ENCODE data around the gene SHLD1.

The SHLD1 gene

DNA sequence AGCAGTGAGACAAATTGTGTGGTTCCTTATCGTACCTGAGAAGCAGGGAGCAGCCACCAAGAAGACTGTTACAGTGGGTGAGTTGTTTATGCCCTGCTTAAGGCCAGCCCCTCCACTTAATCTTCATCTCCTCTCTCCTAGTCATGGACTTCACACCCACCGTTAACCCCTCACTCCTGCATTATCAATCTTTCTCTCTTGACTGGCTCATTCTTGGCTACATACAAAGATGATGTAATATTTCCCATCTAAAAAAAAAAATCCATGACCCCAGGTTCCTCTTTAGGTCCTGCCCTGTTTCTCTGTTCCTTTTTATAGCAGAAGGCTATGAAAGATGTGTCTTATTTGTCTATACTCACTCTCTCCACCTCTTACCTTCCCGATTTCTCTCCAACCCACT, 72.4 kb downstream of the SHLD1 start:
- DNase-seq, result no peak

- no peak for DNase-seq
These were observed 75.0 kb downstream of the SHLD1 start for GRCh38 chr20:5825130-5825719.

- DNase-seq, result no peak
These were observed 77.1 kb downstream of the SHLD1 start for GRCh38 chr20:5827098-5827853.

GRCh38 chr20:5827861-5828260, 77.7 kb downstream of the SHLD1 start:
- no peak for DNase-seq

DNA sequence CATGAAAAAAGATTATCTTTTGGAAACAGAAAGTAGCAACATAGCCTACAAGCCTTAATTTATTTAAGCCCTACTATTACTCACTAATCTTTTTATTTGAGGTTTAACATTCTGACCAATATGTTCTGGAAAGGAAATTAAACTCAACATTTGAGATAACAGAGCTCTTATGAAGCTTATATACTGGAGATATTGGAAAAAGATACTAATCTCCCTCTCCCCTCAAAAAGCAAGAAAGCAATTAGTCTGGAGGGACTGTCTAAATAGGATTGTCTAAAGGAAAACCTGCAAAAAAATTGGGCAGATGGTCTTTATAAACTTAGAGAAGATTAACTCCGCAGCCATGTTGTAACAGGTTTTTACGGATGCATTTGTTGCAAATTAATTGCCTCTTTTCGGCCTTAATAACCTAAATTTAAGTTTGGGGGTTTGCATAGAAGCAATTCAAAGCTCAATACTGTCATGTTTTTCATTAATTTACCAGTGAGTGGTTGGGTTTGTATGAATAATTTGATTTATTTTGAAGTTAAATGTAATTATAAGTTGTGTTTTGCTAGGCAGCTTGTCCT, 79.1 kb downstream of the SHLD1 start:
- no peak for DNase-seq

DNA sequence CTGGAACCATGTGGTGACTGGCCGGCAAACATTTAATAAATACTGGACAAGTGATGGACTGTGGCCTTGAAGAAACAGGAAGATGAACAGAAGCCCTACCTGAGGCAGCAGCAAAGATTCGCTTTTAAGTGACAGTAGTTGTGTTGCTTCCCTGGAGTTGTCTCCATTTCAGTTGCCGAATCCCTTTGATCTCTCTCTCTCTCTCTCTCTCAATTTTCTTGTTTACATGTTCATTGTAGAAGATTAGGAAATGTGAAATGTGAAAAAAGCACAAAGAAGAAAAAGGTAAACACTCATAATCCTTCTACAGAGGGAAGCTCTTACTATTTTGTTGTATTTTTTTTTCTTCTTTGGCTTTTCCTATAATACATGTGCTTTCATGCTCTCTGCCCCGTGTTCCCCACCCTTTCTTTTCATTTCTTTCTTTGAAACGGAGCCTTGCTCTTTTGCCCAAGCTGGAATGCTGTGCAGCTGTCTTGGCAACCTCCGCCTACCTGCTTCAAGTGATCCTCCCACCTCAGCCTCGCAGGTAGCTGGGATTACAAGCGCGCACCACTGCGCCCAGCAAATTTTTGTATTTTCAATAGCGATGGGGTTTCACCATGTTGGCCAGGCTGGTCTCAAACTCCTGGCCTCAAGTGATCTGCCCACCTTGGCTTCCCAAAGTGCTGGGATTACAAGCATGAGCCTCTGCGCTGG, 81.5 kb downstream of the SHLD1 start:
- no peak for DNase-seq

DNA sequence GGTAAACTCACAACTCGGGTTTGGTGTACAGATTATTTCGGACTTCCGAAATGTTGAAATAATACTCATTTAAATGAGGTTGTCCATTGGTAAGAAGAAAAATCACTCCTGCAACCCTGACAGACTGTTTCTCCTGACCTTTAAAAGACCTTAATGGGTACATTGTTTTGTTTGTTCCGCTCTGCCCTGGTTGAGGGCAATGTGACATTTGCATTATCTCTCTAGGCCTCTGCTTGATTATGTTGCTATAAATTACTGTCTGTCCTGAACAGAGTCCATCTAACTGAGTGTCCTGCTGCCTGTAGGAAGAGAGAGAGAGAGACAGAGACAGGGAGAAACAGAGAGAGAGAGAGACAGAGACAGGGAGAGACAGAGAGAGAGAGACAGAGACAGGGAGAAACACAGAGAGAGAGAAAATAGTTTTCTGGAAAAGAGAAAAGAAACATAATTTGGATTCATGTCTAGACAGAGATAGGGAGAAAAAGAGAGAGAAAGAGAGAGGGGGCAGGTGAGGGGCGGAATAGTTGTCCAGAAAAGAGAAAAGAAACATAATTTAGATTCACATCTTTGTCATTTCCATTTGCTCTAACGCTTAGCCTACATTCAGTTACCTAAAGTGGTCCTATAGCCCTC, 83.2 kb downstream of the SHLD1 start:
- DNase-seq, result no peak

- no peak for DNase-seq
These were observed 84.3 kb downstream of the SHLD1 start for GRCh38 chr20:5834436-5835005.

- DNase-seq, result peak; percentile 53
These were observed 85.2 kb downstream of the SHLD1 start for GRCh38 chr20:5835321-5835821.

GRCh38 chr20:5835871-5836270, 85.7 kb downstream of the SHLD1 start:
- no peak for DNase-seq

DNA sequence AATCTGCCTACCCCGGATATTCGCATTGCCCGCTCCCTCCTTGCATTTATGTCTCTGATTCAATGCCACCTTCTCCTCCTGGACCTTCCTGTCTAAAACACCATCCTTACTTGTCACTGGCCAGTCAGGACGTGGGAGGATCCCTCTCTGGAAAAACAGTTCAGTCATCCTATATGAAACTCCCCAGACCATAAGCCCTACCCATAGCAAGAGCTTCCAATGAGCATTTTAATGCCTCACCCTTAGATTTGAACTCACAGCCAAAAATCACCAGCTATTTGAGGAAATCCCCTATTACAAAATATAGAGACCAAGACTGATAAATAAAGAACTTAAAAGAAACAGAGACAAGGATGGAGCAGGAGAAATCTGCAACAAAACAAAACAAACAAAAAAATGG, 86.4 kb downstream of the SHLD1 start:
- DNase-seq, result no peak

DNA sequence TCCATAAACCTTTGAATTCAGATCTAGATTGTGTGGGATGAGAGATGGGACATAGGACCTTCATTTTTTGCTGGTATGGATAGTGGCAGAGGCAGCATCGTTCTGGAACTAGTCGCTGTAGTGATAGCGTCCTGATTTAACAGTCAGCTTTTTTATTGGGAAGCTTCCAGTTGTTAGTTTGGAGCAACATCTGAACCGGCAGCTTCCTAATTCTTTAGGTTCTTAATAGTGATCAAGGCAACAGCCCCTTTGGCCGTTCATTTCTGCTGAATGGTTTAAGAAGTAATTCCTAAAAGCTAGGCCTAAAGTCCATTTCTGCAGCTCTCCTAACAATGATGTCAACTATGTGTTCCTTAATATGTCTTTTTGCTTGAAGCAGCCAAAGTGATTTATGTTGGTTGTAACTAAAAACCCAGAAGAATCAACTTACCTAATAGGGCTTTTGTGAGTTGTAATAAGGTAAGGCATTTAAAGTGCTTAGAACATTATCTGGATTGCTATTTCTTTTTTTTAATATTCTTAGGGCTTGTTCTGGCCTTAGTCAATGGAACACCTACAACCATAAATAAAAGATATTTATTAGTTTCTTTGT, 90.3 kb downstream of the SHLD1 start:
- no peak for DNase-seq

DNA sequence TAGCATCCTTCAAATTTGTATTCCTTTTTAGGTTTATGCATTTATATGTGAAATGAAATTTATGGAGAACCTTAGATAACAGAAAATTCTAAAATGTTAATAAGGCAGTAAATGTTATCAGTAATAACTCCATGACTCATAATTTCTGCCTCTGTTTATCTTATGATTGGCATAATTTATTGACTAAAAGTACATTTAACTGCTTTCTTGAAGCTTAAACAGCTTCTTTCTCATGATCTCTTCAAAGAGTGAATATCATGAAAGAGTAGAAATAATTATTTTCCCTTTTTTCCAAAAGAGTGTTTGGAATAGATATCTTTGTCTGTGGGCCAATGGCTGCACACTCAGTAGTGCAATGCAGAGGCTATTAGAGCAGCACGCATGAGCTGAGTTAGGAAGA, 91.3 kb downstream of the SHLD1 start:
- DNase-seq, result no peak

GRCh38 chr20:5842465-5842864, 92.3 kb downstream of the SHLD1 start:
- DNase-seq, result no peak

DNA sequence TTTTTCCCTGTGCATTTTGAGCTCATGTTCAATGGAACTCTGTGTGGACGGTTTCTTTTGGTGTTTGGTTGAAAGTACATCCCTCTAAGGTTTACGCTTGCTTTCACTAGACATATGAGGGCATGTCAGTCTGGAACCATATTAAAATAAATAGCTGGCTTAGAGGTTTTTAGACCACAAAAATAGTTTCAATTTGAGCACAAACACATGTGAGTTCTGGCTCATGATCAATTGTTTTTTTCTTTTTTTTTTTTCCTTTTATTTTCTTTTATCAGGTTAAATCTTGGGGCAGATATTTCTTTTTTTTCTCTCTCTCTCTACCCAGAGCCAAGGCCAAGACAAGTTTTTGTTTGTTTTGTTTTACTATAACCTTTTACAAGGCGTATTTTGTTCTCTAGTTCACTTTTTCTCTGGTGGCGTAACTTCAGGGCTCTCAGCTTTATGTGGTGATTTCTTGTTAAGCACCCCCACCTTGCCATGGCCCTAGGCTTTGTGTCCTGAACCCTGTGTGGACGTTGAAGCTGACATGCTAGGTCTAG, 92.9 kb downstream of the SHLD1 start:
- peak; percentile 8 for DNase-seq

DNA sequence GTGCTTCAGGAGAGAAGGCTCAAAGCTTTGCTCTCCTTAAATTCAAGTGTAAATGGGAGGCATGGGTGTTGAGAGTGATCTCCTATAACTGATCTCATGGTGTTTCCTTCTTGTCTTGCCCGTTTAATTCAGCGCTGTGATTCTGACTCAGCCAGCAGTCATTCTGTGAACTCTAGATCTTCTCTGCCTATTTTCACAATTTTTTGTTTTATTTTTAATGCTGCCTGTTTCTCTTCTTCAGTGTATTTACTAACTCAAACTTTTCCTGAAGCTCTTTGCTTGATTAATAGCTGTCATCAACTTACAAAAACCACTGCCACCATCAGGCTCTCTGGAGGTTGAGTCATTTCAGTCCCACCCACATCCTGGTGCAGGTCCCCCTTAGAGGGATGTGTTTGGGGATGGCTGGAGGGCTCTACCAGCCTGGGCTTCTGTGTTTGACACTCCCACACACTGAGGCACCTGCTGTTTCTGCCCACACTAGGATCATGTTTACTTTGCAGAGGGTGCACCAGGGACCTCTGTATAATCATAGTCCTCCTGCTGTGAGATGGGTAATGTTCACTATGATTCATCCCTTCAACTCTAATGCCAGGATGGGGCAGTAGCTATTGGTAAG, 94.0 kb downstream of the SHLD1 start:
- peak; percentile 70 for DNase-seq

GRCh38 chr20:5845681-5846615, 95.7 kb downstream of the SHLD1 start:
- DNase-seq, result no peak

DNA sequence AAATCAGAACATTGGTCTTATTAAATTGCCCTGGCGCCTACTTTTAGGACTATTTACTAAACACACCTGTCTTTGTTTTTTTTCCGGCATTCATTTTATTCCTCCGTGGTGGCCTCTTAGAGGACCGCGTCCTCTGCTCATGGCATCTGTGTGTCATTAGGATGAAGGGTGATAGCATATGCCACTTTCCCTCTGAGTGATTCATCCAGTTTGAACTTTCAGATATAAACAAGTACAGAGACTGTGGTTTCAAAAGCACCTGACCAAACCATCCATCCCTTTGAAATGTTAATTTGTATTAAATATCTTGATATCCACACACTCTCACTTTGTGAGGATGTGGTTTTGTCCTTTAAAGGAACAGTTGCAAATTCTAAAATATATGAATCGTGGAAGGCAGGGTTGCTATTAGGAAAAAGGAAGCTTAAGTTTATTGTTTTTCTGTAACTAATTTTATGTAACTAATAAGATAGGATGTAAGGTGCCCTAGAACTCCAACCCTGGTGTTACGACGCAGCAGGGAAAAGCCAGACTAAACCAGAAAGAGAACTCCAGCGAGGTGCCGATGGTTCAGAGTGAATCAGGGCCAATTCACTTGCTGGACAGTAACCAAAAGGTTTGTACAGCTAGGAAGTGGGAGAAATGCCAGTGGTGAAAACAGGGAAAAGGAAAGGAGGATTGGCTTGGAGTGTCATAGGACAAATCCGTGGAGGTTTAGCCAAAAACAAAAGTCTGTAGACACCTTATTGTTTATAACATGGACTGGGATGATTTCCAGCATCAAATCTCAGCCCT, 98.7 kb downstream of the SHLD1 start:
- DNase-seq, result no peak

DNA sequence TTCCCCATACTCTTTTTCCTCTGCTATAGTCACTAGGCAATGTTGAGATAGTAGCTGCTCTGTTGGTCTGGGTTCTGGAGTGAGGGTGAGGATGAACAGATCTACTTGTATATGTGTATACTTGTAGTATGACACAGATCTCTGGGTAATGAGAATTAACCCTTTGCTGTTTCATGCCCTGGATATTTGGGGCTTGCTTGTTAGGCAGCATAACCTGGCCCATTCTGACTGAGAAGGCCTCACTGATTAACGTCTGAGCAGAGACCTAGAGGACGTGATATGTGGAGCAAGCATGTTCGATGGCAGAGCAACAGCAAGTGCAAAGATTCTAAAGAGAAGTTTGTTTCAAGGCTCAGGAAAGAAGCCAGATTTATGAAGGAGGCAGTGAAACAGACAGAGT, 105.7 kb downstream of the SHLD1 start:
- no peak for DNase-seq

- no peak for DNase-seq
These were observed 109.4 kb downstream of the SHLD1 start for GRCh38 chr20:5859608-5860007.

Data from CD4-positive, alpha-beta T cell treated with Interleukin-6 for 4 hours (primary cell).